HepG2 (cell line): Measurements from ENCODE around the gene BRAF. TPM values are rescaled to one million over a fixed set of nuclear protein-coding genes. Genes with fewer than 3 reads are reported as not detected.

Source experiments
- CBX5 ChIP-seq: sonication (generic); formaldehyde crosslinking; IDR thresholded peaks from 2 replicates; pipeline ENCODE4 v1.4.0; 2020; ENCODE audit warnings: missing genetic modification reagents, borderline replicate concordance
- KDM2A ChIP-seq: sonication (generic); formaldehyde crosslinking; IDR thresholded peaks from 2 replicates; pipeline ENCODE4 v1.4.0; 2020; ENCODE audit warnings: low read depth, missing genetic modification reagents, borderline replicate concordance
- MTA3 ChIP-seq: sonication (generic); formaldehyde crosslinking; IDR thresholded peaks from 2 replicates; pipeline ENCODE4 v1.4.0; 2020; ENCODE audit warnings: missing genetic modification reagents
- NCOR1 ChIP-seq: fragments of 200-600 bp; sonication (generic); IDR thresholded peaks from 2 replicates; pipeline ENCODE4 v1.7.0; 2017; ENCODE audit warnings: antibody characterized with exemption, low read length, borderline replicate concordance
- SCMH1 ChIP-seq: sonication (generic); formaldehyde crosslinking; IDR thresholded peaks from 2 replicates; pipeline ENCODE4 v1.9.0; 2021; ENCODE audit warnings: missing genetic modification reagents, mild to moderate bottlenecking, borderline replicate concordance
- SKI ChIP-seq: fragments of 450-650 bp; IDR thresholded peaks from one replicate; pipeline ENCODE4 v1.6.1; 2018; ENCODE audit warnings: mild to moderate bottlenecking; ENCODE audit not compliant: partially characterized antibody
- SNAI1 ChIP-seq: sonication (generic); formaldehyde crosslinking; IDR thresholded peaks from 2 replicates; pipeline ENCODE4 v1.5.0; 2020; ENCODE audit warnings: mild to moderate bottlenecking, missing genetic modification reagents, borderline replicate concordance
- TBP ChIP-seq: sonication (generic); formaldehyde crosslinking; IDR thresholded peaks from 2 replicates; pipeline ENCODE4 v1.5.0; 2020; ENCODE audit warnings: missing genetic modification reagents
- THAP7 ChIP-seq: sonication (generic); formaldehyde crosslinking; IDR thresholded peaks from 2 replicates; pipeline ENCODE4 v1.8.1; 2023; ENCODE audit warnings: mild to moderate bottlenecking, missing genetic modification reagents
- ZFP36L1 ChIP-seq: sonication (generic); formaldehyde crosslinking; IDR thresholded peaks from 2 replicates; pipeline ENCODE4 v1.8.0; 2022; ENCODE audit warnings: mild to moderate bottlenecking, missing genetic modification reagents, moderate library complexity
- ZMAT5 ChIP-seq: sonication (generic); formaldehyde crosslinking; IDR thresholded peaks from 2 replicates; pipeline ENCODE4 v1.5.0; 2020; ENCODE audit warnings: mild to moderate bottlenecking, low read depth, missing genetic modification reagents, borderline replicate concordance
- ZNF225 ChIP-seq: sonication (generic); formaldehyde crosslinking; IDR thresholded peaks from 2 replicates; pipeline ENCODE4 v1.4.0; 2020; ENCODE audit warnings: mild to moderate bottlenecking, missing genetic modification reagents
- ZNF354B ChIP-seq: sonication (generic); formaldehyde crosslinking; IDR thresholded peaks from 2 replicates; pipeline ENCODE4 v1.8.0; 2022; ENCODE audit warnings: mild to moderate bottlenecking, missing genetic modification reagents
- ZNF407 ChIP-seq: sonication (generic); formaldehyde crosslinking; IDR thresholded peaks from one replicate; pipeline ENCODE4 v1.5.1; 2020; ENCODE audit warnings: mild to moderate bottlenecking, missing genetic modification reagents; ENCODE audit errors: not compliant biosample characterization
- ZNF543 ChIP-seq: sonication (generic); formaldehyde crosslinking; IDR thresholded peaks from 2 replicates; pipeline ENCODE4 v1.4.0; 2020; ENCODE audit warnings: mild to moderate bottlenecking, missing genetic modification reagents
- ZNF549 ChIP-seq: sonication (generic); formaldehyde crosslinking; IDR thresholded peaks from 2 replicates; pipeline ENCODE4 v1.5.0; 2020; ENCODE audit warnings: missing genetic modification reagents
- ZNF570 ChIP-seq: sonication (generic); formaldehyde crosslinking; IDR thresholded peaks from 2 replicates; pipeline ENCODE4 v1.4.0; 2020; ENCODE audit warnings: mild to moderate bottlenecking, missing genetic modification reagents, borderline replicate concordance
- ZNF615 ChIP-seq: sonication (generic); formaldehyde crosslinking; IDR thresholded peaks from 2 replicates; pipeline ENCODE4 v1.5.0; 2020; ENCODE audit warnings: mild to moderate bottlenecking, missing genetic modification reagents, borderline replicate concordance
- polyA plus RNA-seq, 8 experiments: library from polyadenylated mRNA; depleted of rRNA in 3 of 8; stranded (reverse) in 7 of 8; unstranded in 1 of 8; fragments of >200 nt; fragmentation: Illumina TruSeq in 4 of 8; extraction: Trizol in 4 of 8; gene quantifications; 2 replicates each; pipeline versions ENCODE4 v1.2.1 to v1.2.3, GENCODE V29; 2011 to 2016; ENCODE audit warnings: low read depth in 4 of 8, missing spikeins in 1 of 8, mixed read lengths in 1 of 8; ENCODE audit not compliant: insufficient read depth in 1 of 8
- total RNA-seq, 5 experiments: library from RNA; depleted of rRNA; stranded (reverse); fragments of >200 nt; fragmentation: Illumina TruSeq; extraction: Trizol; gene quantifications; 2 replicates each; pipeline ENCODE4 v1.2.3, GENCODE V29; 2016; ENCODE audit warnings: low read depth in 1 of 5

The BRAF gene
- total and polyA plus RNA-seq, 2 of the 13 experiments (the other 11 are each of a cell fraction or from before 2014, with no cell fraction given) = 12.5 to 13.4 TPM

- TF ChIP-seq TBP (CRISPR knock-in tag) = no peak
- no peak for TF ChIP-seq ZNF570 (CRISPR knock-in tag)
- TF ChIP-seq MTA3 (CRISPR knock-in tag) = no peak
- no peak for TF ChIP-seq ZNF225
- TF ChIP-seq NCOR1 = no peak
- no peak for TF ChIP-seq ZMAT5 (CRISPR knock-in tag)
- TF ChIP-seq ZNF354B (CRISPR knock-in tag) = no peak
- no peak for TF ChIP-seq THAP7 (CRISPR knock-in tag)
- no peak for TF ChIP-seq ZFP36L1 (CRISPR knock-in tag)
- TF ChIP-seq SKI = peak; percentile 35
- no peak for TF ChIP-seq SNAI1 (CRISPR knock-in tag)
- no peak; the same call in 1 of the 2 replicates for TF ChIP-seq CBX5 (CRISPR knock-in tag)
- TF ChIP-seq ZNF549 (CRISPR knock-in tag) = no peak
- peak; percentile 59 for TF ChIP-seq ZNF407 (CRISPR knock-in tag)
- TF ChIP-seq KDM2A (CRISPR knock-in tag) = peak; percentile 48; the same call in 1 of the 2 replicates
- TF ChIP-seq SCMH1 (CRISPR knock-in tag) = no peak
- TF ChIP-seq ZNF615 (CRISPR knock-in tag) = no peak
- TF ChIP-seq ZNF543 (CRISPR knock-in tag) = no peak
Observed at GRCh38 chr7:140924019-140924820, 509 bp downstream of the BRAF start (continued).
